H9 (cell line): ENCODE results near the gene ROCK1. TPM values are rescaled to one million over a fixed set of nuclear protein-coding genes. Genes with fewer than 3 reads are reported as not detected.
A peak's percentile ranks its signal among the peaks of the same experiment; 100 is the strongest.

ENCODE experiments used
- DNase-seq: peaks from one replicate; pipeline ENCODE4 v3.0.0-alpha.2; 2017
- H2AFZ ChIP-seq: one replicate; pipeline ENCODE4 v1.6.1; 2013; ENCODE audit warnings: mild to moderate bottlenecking, low read length, control low read depth, moderate library complexity
- H2AK5ac ChIP-seq: 2 replicates; pipeline ENCODE4 v1.6.1; 2013; ENCODE audit warnings: low read length, control low read depth, mixed read lengths; ENCODE audit not compliant: insufficient read length
- H2BK120ac ChIP-seq: one replicate; pipeline ENCODE4 v1.6.1; 2013; ENCODE audit warnings: low read depth, mild to moderate bottlenecking, low read length, control low read depth, inconsistent platforms; ENCODE audit not compliant: poor library complexity, severe bottlenecking
- H2BK12ac ChIP-seq: 2 replicates; pipeline ENCODE4 v1.6.1; 2013; ENCODE audit warnings: low read length, control low read depth, mixed read lengths, low read depth; ENCODE audit not compliant: insufficient read length
- H2BK15ac ChIP-seq: 2 replicates; pipeline ENCODE4 v1.6.1; 2013; ENCODE audit warnings: low read depth, low read length, control low read depth
- H2BK20ac ChIP-seq: one replicate; pipeline ENCODE4 v1.6.1; 2013; ENCODE audit warnings: low read depth, mild to moderate bottlenecking, low read length, control low read depth, inconsistent platforms; ENCODE audit not compliant: poor library complexity, severe bottlenecking
- H2BK5ac ChIP-seq: 2 replicates; pipeline ENCODE4 v1.6.1; 2013; ENCODE audit warnings: low read length, control low read depth, mixed read lengths; ENCODE audit not compliant: insufficient read length
- H3K14ac ChIP-seq: 2 replicates; pipeline ENCODE4 v1.6.1; 2013; ENCODE audit warnings: low read length, control low read depth; ENCODE audit not compliant: insufficient read depth
- H3K18ac ChIP-seq: 2 replicates; pipeline ENCODE4 v1.6.1; 2013; ENCODE audit warnings: low read depth, mild to moderate bottlenecking, mixed read lengths, low read length, control low read depth; ENCODE audit not compliant: insufficient read length
- H3K23ac ChIP-seq: 2 replicates; pipeline ENCODE4 v1.6.1; 2013; ENCODE audit warnings: low read length, control low read depth, mixed read lengths, low read depth; ENCODE audit not compliant: insufficient read length
- H3K23me2 ChIP-seq: 2 replicates; pipeline ENCODE4 v1.6.1; 2013; ENCODE audit warnings: low read depth, mild to moderate bottlenecking, mixed read lengths, low read length, control low read depth; ENCODE audit not compliant: insufficient read length, poor library complexity, severe bottlenecking
- H3K27ac ChIP-seq: 2 replicates; pipeline ENCODE4 v1.5.1; 2013; ENCODE audit warnings: low read length, control low read depth, mixed read lengths, low read depth; ENCODE audit not compliant: insufficient read length
- H3K27me3 ChIP-seq: 2 replicates; pipeline ENCODE4 v1.6.1; 2013; ENCODE audit warnings: low read length, control low read depth, inconsistent platforms; ENCODE audit not compliant: insufficient read depth
- H3K4ac ChIP-seq: 2 replicates; pipeline ENCODE4 v1.6.1; 2013; ENCODE audit warnings: low read depth, mild to moderate bottlenecking, control low read depth, inconsistent platforms, low read length, moderate library complexity
- H3K4me1 ChIP-seq: 2 replicates; pipeline ENCODE4 v1.6.1; 2013; ENCODE audit warnings: low read length, control low read depth, inconsistent platforms; ENCODE audit not compliant: insufficient read depth
- H3K4me2 ChIP-seq: 2 replicates; pipeline ENCODE4 v1.6.1; 2013; ENCODE audit warnings: low read length, control low read depth, mixed read lengths; ENCODE audit not compliant: insufficient read length, insufficient read depth
- H3K56ac ChIP-seq: 2 replicates; pipeline ENCODE4 v1.6.1; 2013; ENCODE audit warnings: low read depth, mild to moderate bottlenecking, mixed read lengths, low read length, control low read depth; ENCODE audit not compliant: insufficient read length
- H3K79me1 ChIP-seq: 2 replicates; pipeline ENCODE4 v1.6.1; 2013; ENCODE audit warnings: low read depth, mild to moderate bottlenecking, moderate library complexity, low read length, control low read depth, inconsistent platforms; ENCODE audit not compliant: insufficient read depth, poor library complexity, severe bottlenecking
- H3K79me2 ChIP-seq: 2 replicates; pipeline ENCODE4 v1.6.1; 2013; ENCODE audit warnings: low read length, control low read depth, inconsistent platforms; ENCODE audit not compliant: insufficient read depth
- H3K9ac ChIP-seq: 2 replicates; pipeline ENCODE4 v1.6.1; 2013; ENCODE audit warnings: low read length, control low read depth, mixed read lengths; ENCODE audit not compliant: insufficient read length; ENCODE audit errors: extremely low read depth
- H3K9me3 ChIP-seq: one replicate; pipeline ENCODE4 v1.6.1; 2013; ENCODE audit warnings: low read depth, low read length, inconsistent platforms; ENCODE audit not compliant: control insufficient read depth
- H3T11ph ChIP-seq: one replicate; pipeline ENCODE4 v1.6.1; 2013; ENCODE audit warnings: mild to moderate bottlenecking, low read length, control low read depth, inconsistent platforms
- H4K20me1 ChIP-seq: one replicate; pipeline ENCODE4 v1.6.1; 2013; ENCODE audit not compliant: control insufficient read depth, insufficient read length, insufficient read depth
- H4K5ac ChIP-seq: 2 replicates; pipeline ENCODE4 v1.6.1; 2013; ENCODE audit warnings: low read depth, mild to moderate bottlenecking, mixed read lengths, low read length, control low read depth; ENCODE audit not compliant: insufficient read length
- H4K8ac ChIP-seq: replicated peaks from 2 replicates; pipeline ENCODE4 v1.6.1; 2013; ENCODE audit warnings: low read length, control low read depth, mixed read lengths, low read depth; ENCODE audit not compliant: insufficient read length
- H4K91ac ChIP-seq: 2 replicates; pipeline ENCODE4 v1.6.1; 2013; ENCODE audit warnings: low read depth, mild to moderate bottlenecking, moderate library complexity, mixed read lengths, low read length, control low read depth; ENCODE audit not compliant: insufficient read length
- H3K27ac Mint-ChIP-seq, 3 experiments: 2 replicates in 2 of 3; 3 replicates in 1 of 3; pipeline ENCODE4 v1.8.0; 2020 to 2021; ENCODE audit warnings: mixed read lengths in 3 of 3, mild to moderate bottlenecking in 1 of 3, moderate library complexity in 1 of 3
- H3K27me3 Mint-ChIP-seq: 2 replicates; pipeline ENCODE4 v1.8.0; 2021; ENCODE audit warnings: low read depth, mild to moderate bottlenecking, moderate library complexity, mixed read lengths
- H3K36me3 Mint-ChIP-seq, 3 experiments: 2 replicates in 2 of 3; 3 replicates in 1 of 3; pipeline ENCODE4 v1.8.0; 2020 to 2021; ENCODE audit warnings: low read depth in 3 of 3, mixed read lengths in 3 of 3; ENCODE audit not compliant: insufficient read depth in 1 of 3
- H3K4me1 Mint-ChIP-seq, 2 experiments: 2 replicates each; pipeline ENCODE4 v1.8.0; 2020; ENCODE audit warnings: mixed read lengths in 2 of 2
- H3K4me3 Mint-ChIP-seq, 2 experiments: 2 replicates in 1 of 2; 3 replicates in 1 of 2; pipeline ENCODE4 v1.8.0; 2020 to 2021; ENCODE audit warnings: mild to moderate bottlenecking in 2 of 2, mixed read lengths in 2 of 2, moderate library complexity in 1 of 2
- H3K9me3 Mint-ChIP-seq, 2 experiments: 2 replicates in 1 of 2; 3 replicates in 1 of 2; pipeline ENCODE4 v1.8.0; 2020; ENCODE audit warnings: mild to moderate bottlenecking in 2 of 2, mixed read lengths in 2 of 2, moderate library complexity in 1 of 2
- WGBS: extraction: QIAGEN DNeasy Blood & Tissue Kit; methylation state at CpG from one replicate; pipeline ENCODE4 v1.1.7; 2013; ENCODE audit warnings: missing lambda C conversion rate, low lambda C conversion rate, mixed read lengths; ENCODE audit not compliant: insufficient read length; ENCODE audit errors: extremely low coverage; 5-methylcytosine and 5-hydroxymethylcytosine counted together
- total RNA-seq: library from RNA; stranded (reverse); gene quantifications from 2 replicates; pipeline ENCODE4 v1.2.1, GENCODE V29; 2021
- TF ChIP-seq, protein P1 (sequence below): fragments of 200-600 bp; sonication (generic); conservative IDR thresholded peaks from 3 replicates; pipeline ENCODE4 v1.8.0; 2021; ENCODE audit warnings: antibody characterized with exemption, mild to moderate bottlenecking

The ROCK1 gene
- total RNA-seq, 1 experiment from 2014 or later = 38.2 TPM

DNA sequence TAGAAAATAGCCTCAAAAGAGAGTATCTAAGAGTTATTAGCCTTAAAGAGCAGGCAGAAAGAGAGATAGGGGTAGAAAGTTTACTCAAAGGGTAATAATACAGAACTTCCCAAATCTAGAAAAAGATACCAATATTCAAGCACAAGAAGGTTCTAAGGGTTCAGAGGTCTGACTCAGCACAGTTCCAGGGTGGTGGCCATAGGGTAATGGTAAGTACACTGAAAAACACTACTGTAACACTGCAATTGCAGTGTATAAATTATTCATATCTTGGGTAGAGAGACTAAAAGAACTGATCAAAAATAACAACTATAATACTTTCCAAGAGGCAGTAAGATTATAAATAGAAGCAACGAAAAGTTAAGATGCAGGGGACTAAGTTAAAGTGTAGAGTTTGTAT, 115.2 kb downstream of the ROCK1 start:
- Histone ChIP-seq H3K18ac (no peak overlapping the region), H2AK5ac (no peak overlapping the region), H3K9me3 (no peaks in the 10 kb centered on the region), H3K4me2 (no peak overlapping the region), H2AFZ (no peak overlapping the region), H3K27me3 (no peaks in the 10 kb centered on the region), H4K91ac (no peak overlapping the region), H2BK20ac (no peak overlapping the region), H3K79me1 (no peaks in the 10 kb centered on the region), H3T11ph (no peak overlapping the region), H2BK120ac (no peak overlapping the region), H3K14ac (no peak overlapping the region), H3K23me2 (no peaks in the 10 kb centered on the region), H2BK15ac (no peak overlapping the region), H2BK12ac (no peak overlapping the region), H3K27ac (no peak overlapping the region), H4K20me1 (no peaks in the 10 kb centered on the region), H3K9ac (no peak overlapping the region), H2BK5ac (no peak overlapping the region), H3K4ac (no peak overlapping the region), H3K4me1 (no peaks in the 10 kb centered on the region), H4K5ac (no peak overlapping the region), H3K23ac (no peak overlapping the region), H3K79me2 (no peaks in the 10 kb centered on the region), H3K56ac (no peak overlapping the region), H4K8ac (no peak overlapping the region)
- Mint-ChIP-seq H3K27me3 (no peaks in the 10 kb centered on the region; the same call in 1 of the 2 replicates), H3K9me3 (no peaks in the 10 kb centered on the region), H3K4me3 (no peak overlapping the region), H3K36me3 (peaks cover 0 to 10% (median 4%) of the 10 kb centered on the region in 3 experiments; a peak in 4 of 7 replicates), H3K4me1 (peaks cover 3 to 4% of the 10 kb centered on the region in 2 experiments), H3K27ac (peak overlapping the region in 1 of 3 experiments; percentile 29; a peak in 2 of 7 replicates)
- TF ChIP-seq, protein P1, sequence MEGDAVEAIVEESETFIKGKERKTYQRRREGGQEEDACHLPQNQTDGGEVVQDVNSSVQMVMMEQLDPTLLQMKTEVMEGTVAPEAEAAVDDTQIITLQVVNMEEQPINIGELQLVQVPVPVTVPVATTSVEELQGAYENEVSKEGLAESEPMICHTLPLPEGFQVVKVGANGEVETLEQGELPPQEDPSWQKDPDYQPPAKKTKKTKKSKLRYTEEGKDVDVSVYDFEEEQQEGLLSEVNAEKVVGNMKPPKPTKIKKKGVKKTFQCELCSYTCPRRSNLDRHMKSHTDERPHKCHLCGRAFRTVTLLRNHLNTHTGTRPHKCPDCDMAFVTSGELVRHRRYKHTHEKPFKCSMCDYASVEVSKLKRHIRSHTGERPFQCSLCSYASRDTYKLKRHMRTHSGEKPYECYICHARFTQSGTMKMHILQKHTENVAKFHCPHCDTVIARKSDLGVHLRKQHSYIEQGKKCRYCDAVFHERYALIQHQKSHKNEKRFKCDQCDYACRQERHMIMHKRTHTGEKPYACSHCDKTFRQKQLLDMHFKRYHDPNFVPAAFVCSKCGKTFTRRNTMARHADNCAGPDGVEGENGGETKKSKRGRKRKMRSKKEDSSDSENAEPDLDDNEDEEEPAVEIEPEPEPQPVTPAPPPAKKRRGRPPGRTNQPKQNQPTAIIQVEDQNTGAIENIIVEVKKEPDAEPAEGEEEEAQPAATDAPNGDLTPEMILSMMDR = no peak
- no CpG with 5 or more reads among the region's 1 CpG for WGBS
- no peak for DNase-seq
